ENCODE data around the gene CACNA1C. TPM values are rescaled to one million over a fixed set of nuclear protein-coding genes. Genes with fewer than 3 reads are reported as not detected.

The CACNA1C gene
- total RNA-seq, 4 donors from 2014 or later: 5.2 to 12.9 (median 6.3) TPM

- WGBS, 2 donors: 85 to 94% methylated on average over 4 of the region's 4 CpGs
- Histone ChIP-seq H3K4me3 (no peak overlapping the region), H3K36me3 (no peaks in the 10 kb centered on the region), H3K27me3 (no peaks in the 10 kb centered on the region), H3K4me1 (no peaks in the 10 kb centered on the region), H3K9me3 (no peaks in the 10 kb centered on the region), H3K27ac (no peak overlapping the region)
- TF ChIP-seq POLR2A (IDR thresholded peaks at IDR 0.05): no peak
- no peak for TF ChIP-seq CTCF (IDR thresholded peaks at IDR 0.05)
- no peak for TF ChIP-seq EP300 (IDR thresholded peaks at IDR 0.05)
- no peak for DNase-seq (ENCODE audit: low spot score in 2 of 2)
Measured at GRCh38 chr12:2567711-2568110, 514.9 kb downstream of the CACNA1C start.

- TF ChIP-seq EP300 (IDR thresholded peaks at IDR 0.05) (no peak), POLR2A (IDR thresholded peaks at IDR 0.05) (no peak), CTCF (IDR thresholded peaks at IDR 0.05) (no peak)
- Histone ChIP-seq H3K4me1 (no peaks in the 10 kb centered on the region), H3K36me3 (no peaks in the 10 kb centered on the region), H3K9me3 (no peaks in the 10 kb centered on the region), H3K27me3 (no peaks in the 10 kb centered on the region), H3K27ac (no peak overlapping the region), H3K4me3 (no peak overlapping the region)
- 86 to 92% methylated on average over 7 of the region's 7 CpGs for WGBS, 2 donors
- DNase-seq (ENCODE audit: low spot score in 2 of 2): no peak
Measured at GRCh38 chr12:2570562-2570961, 517.8 kb downstream of the CACNA1C start.

GRCh38 chr12:2574355-2574935, 521.7 kb downstream of the CACNA1C start:
- no peaks in the 10 kb centered on the region for H3K4me1 ChIP-seq
- TF ChIP-seq EP300 (IDR thresholded peaks at IDR 0.05) (no peak), CTCF (IDR thresholded peaks at IDR 0.05) (no peak), POLR2A (IDR thresholded peaks at IDR 0.05) (no peak)
- no peak overlapping the region for H3K27ac ChIP-seq
- DNase-seq (ENCODE audit: low spot score in 2 of 2): no peak
- H3K4me3 ChIP-seq: no peak overlapping the region
- no peaks in the 10 kb centered on the region for H3K9me3 ChIP-seq
- no peaks in the 10 kb centered on the region for H3K36me3 ChIP-seq
- no peaks in the 10 kb centered on the region for H3K27me3 ChIP-seq
- WGBS, 2 donors: 73 to 74% methylated on average over 4 of the region's 4 CpGs

- H3K4me3 ChIP-seq: no peak overlapping the region
- DNase-seq (ENCODE audit: low spot score in 2 of 2): no peak
- 72 to 81% methylated on average over 5 of the region's 5 CpGs for WGBS, 2 donors
- H3K27ac ChIP-seq: no peak overlapping the region
- H3K4me1 ChIP-seq: no peaks in the 10 kb centered on the region
- H3K36me3 ChIP-seq: no peaks in the 10 kb centered on the region
- no peaks in the 10 kb centered on the region for H3K27me3 ChIP-seq
- TF ChIP-seq EP300 (IDR thresholded peaks at IDR 0.05) (no peak), CTCF (IDR thresholded peaks at IDR 0.05) (no peak), POLR2A (IDR thresholded peaks at IDR 0.05) (no peak)
- no peaks in the 10 kb centered on the region for H3K9me3 ChIP-seq
Measured at GRCh38 chr12:2575245-2575644, 522.5 kb downstream of the CACNA1C start.

- no peak overlapping the region for H3K27ac ChIP-seq
- no peaks in the 10 kb centered on the region for H3K36me3 ChIP-seq
- no peaks in the 10 kb centered on the region for H3K9me3 ChIP-seq
- H3K27me3 ChIP-seq: peaks cover 0 to 2% of the 10 kb centered on the region in 2 donors
- peaks cover 0 to 7% (median 2%) of the 10 kb centered on the region in 4 donors for H3K4me1 ChIP-seq
- no peak overlapping the region for H3K4me3 ChIP-seq
- no peak for TF ChIP-seq EP300 (IDR thresholded peaks at IDR 0.05)
- no peak for DNase-seq (ENCODE audit: low spot score in 2 of 2)
- WGBS, 2 donors: 83 to 87% methylated on average over 9 of the region's 9 CpGs
Measured at GRCh38 chr12:2578211-2578610, 525.4 kb downstream of the CACNA1C start.

- H3K9me3 ChIP-seq: no peaks in the 10 kb centered on the region
- peaks cover 0 to 6% of the 10 kb centered on the region in 2 donors for H3K27me3 ChIP-seq
- H3K36me3 ChIP-seq: no peaks in the 10 kb centered on the region
- no peak overlapping the region for H3K4me3 ChIP-seq
- TF ChIP-seq POLR2A (IDR thresholded peaks at IDR 0.05) (no peak), CTCF (IDR thresholded peaks at IDR 0.05) (no peak), EP300 (IDR thresholded peaks at IDR 0.05) (no peak)
- no peak for DNase-seq (ENCODE audit: low spot score in 2 of 2)
- no peak overlapping the region for H3K27ac ChIP-seq
- 89 to 93% methylated on average over 6 of the region's 6 CpGs for WGBS, 2 donors
- H3K4me1 ChIP-seq: peaks cover 0 to 11% (median 2%) of the 10 kb centered on the region in 4 donors
Measured at GRCh38 chr12:2578772-2579171, 526.0 kb downstream of the CACNA1C start.

Measured in tibial nerve (tissue), 4 donors.